Common myeloid progenitor, CD34-positive (primary cell): ENCODE data around the gene PIK3R1.
A peak's percentile ranks its signal among the peaks of the same experiment; 100 is the strongest.

Source experiments
- CTCF ChIA-PET: fragments of 350-600 bp; sonication (Branson Sonifier 250); formaldehyde crosslinking; loops from one replicate; lab custom pipeline; 2021; ENCODE audit warnings: antibody characterized with exemption; lab: Charles Lee
- POLR2A ChIA-PET: fragments of 350-600 bp; sonication (Branson Sonifier 250); formaldehyde crosslinking; loops from one replicate; lab custom pipeline; 2021; ENCODE audit warnings: antibody characterized with exemption; lab: Charles Lee
- DNase-seq, 3 donors: peaks; one replicate each; pipeline versions ENCODE4 v3.0.0 to v3.0.0-alpha.2; 2013
- H3K27ac ChIP-seq, 2 experiments: 1 replicate in 1 of 2; 2 replicates in 1 of 2; pipeline ENCODE4 v1.7.0; 2013; ENCODE audit warnings: inconsistent platforms in 2 of 2, low read length in 2 of 2, mild to moderate bottlenecking in 2 of 2, low read depth in 1 of 2, moderate library complexity in 1 of 2; ENCODE audit not compliant: severe bottlenecking in 2 of 2, insufficient read depth in 1 of 2, poor library complexity in 1 of 2
- H3K27me3 ChIP-seq, 5 experiments: replicated peaks in 2 of 5; 1 replicate in 3 of 5; 2 replicates in 2 of 5; pipeline versions ENCODE4 v1.6.1 to v1.7.0; 2013; ENCODE audit warnings: low read length in 4 of 5, mild to moderate bottlenecking in 2 of 5, moderate library complexity in 2 of 5, inconsistent platforms in 1 of 5; ENCODE audit not compliant: insufficient read depth in 5 of 5, control insufficient read depth in 4 of 5
- H3K36me3 ChIP-seq, 4 experiments: 1 replicate in 2 of 4; 2 replicates in 2 of 4; pipeline versions ENCODE4 v1.6.1 to v1.7.0; 2013; ENCODE audit warnings: low read length in 3 of 4, control low read depth in 1 of 4, mild to moderate bottlenecking in 1 of 4; ENCODE audit not compliant: control insufficient read depth in 4 of 4, insufficient read depth in 4 of 4
- H3K4me1 ChIP-seq, 4 experiments: 1 replicate in 3 of 4; 2 replicates in 1 of 4; pipeline versions ENCODE4 v1.6.1 to v1.7.1; 2013; ENCODE audit warnings: low read length in 3 of 4, mild to moderate bottlenecking in 3 of 4, control low read depth in 1 of 4, inconsistent platforms in 1 of 4, moderate library complexity in 1 of 4; ENCODE audit not compliant: control insufficient read depth in 4 of 4, insufficient read depth in 4 of 4; ENCODE audit errors: control extremely low read depth in 1 of 4
- H3K4me3 ChIP-seq, 7 experiments: 1 replicate in 4 of 7; 2 replicates in 3 of 7; pipeline versions ENCODE4 v1.5.1 to v1.7.0; 2013; ENCODE audit warnings: mild to moderate bottlenecking in 7 of 7, low read length in 6 of 7, moderate library complexity in 6 of 7, inconsistent platforms in 2 of 7, low read depth in 2 of 7, control low read depth in 1 of 7; ENCODE audit not compliant: insufficient read depth in 4 of 7, control insufficient read depth in 1 of 7; ENCODE audit errors: extremely low read depth in 1 of 7
- H3K9me3 ChIP-seq, 5 experiments: 1 replicate in 4 of 5; 2 replicates in 1 of 5; pipeline versions ENCODE4 v1.6.1 to v1.7.1; 2013; ENCODE audit warnings: low read length in 4 of 5, mild to moderate bottlenecking in 2 of 5, inconsistent platforms in 1 of 5, low read depth in 1 of 5, moderate library complexity in 1 of 5; ENCODE audit not compliant: control insufficient read depth in 4 of 5, insufficient read depth in 2 of 5; ENCODE audit errors: control extremely low read depth in 1 of 5
- WGBS: methylation state at CpG from one replicate; pipeline ENCODE4 v1.1.5; 2013; ENCODE audit not compliant: insufficient coverage; 5-methylcytosine and 5-hydroxymethylcytosine counted together

PIK3R1 gene

DNA sequence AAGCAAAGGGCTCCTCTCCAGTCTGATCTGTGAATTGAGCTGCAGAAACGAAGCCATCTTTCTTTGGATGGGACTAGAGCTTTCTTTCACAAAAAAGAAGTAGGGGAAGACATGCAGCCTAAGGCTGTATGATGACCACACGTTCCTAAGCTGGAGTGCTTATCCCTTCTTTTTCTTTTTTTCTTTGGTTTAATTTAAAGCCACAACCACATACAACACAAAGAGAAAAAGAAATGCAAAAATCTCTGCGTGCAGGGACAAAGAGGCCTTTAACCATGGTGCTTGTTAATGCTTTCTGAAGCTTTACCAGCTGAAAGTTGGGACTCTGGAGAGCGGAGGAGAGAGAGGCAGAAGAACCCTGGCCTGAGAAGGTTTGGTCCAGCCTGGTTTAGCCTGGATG, 82.1 kb downstream of the PIK3R1 start:
- Histone ChIP-seq H3K4me1 (no peaks in the 10 kb centered on the region), H3K9me3 (no peaks in the 10 kb centered on the region), H3K36me3 (peaks cover 36 to 80% (median 57%) of the 10 kb centered on the region in 4 experiments), H3K4me3 (no peak overlapping the region), H3K27me3 (no peaks in the 10 kb centered on the region), H3K27ac (no peak overlapping the region)
- CTCF ChIA-PET, result interaction anchor here (0.9 to 1.5 kb wide), 4 partner anchors 11 to 364 kb away, joined by 3 to 7 read pairs (median 4); no protein-coding TSS in a partner anchor
- no peak for DNase-seq
- POLR2A ChIA-PET, result no interaction called here
- WGBS, result 94% methylated on average over 2 of the region's 4 CpGs

DNA sequence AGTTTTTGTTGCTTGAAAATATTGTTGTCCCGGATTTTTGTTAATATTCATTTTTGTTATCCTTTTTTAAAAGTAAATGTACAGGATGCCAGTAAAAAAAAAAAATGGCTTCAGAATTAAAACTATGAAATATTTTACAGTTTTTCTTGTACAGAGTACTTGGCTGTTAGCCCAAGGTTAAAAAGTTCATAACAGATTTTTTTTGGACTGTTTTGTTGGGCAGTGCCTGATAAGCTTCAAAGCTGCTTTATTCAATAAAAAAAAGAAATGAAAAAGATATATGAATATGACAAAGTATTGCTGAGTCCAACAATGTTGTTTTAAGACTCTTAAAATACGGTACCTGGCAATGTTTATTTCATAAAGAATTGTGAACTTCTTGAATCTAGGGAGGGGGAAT, 82.9 kb downstream of the PIK3R1 start:
- Histone ChIP-seq H3K9me3 (no peaks in the 10 kb centered on the region), H3K4me3 (no peak overlapping the region), H3K36me3 (peaks cover 30 to 72% (median 50%) of the 10 kb centered on the region in 4 experiments), H3K4me1 (peaks cover 0 to 7% (median 2%) of the 10 kb centered on the region in 4 experiments), H3K27me3 (no peaks in the 10 kb centered on the region), H3K27ac (no peak overlapping the region)
- CTCF ChIA-PET, result interaction anchor here (1.5 kb wide), 1 partner anchor 11 kb away, joined by 7 read pairs; no protein-coding TSS in a partner anchor
- POLR2A ChIA-PET, result no interaction called here
- no peak for DNase-seq
- WGBS, result 100% methylated on average over 1 of the region's 2 CpGs

DNA sequence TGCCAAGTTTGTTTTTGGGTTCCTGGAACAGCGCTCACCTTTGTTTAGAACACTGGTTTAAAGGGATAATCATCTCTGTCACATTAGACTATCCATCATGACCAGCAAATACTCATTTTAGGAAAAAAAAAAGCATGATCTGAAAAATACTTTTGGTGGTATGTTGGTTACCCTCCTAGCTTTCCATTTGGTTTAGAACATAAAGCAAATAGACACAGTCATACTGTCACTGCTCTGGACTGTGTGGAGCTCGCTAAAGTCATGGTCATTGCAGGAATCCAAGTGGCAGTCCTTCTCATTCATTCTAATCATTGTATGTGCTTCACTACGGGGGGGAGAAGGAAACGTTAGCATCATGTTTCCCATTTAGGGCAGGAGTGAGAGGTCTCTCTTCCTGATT, 83.5 kb downstream of the PIK3R1 start:
- no peak for DNase-seq
- H3K4me3 ChIP-seq, result no peak overlapping the region
- ChIA-PET POLR2A (no interaction called here), CTCF (interaction anchor here (1.5 kb wide), 1 partner anchor 12 kb away, joined by 7 read pairs; no protein-coding TSS in a partner anchor)
- no peaks in the 10 kb centered on the region for H3K9me3 ChIP-seq
- 100% methylated on average over 1 of the region's 4 CpGs for WGBS
- no peaks in the 10 kb centered on the region for H3K27me3 ChIP-seq
- H3K36me3 ChIP-seq, result peaks cover 28 to 66% (median 47%) of the 10 kb centered on the region in 4 experiments
- H3K4me1 ChIP-seq, result peaks cover 0 to 7% (median 2%) of the 10 kb centered on the region in 4 experiments
- H3K27ac ChIP-seq, result no peak overlapping the region

GRCh38 chr5:68299575-68299974, 84.0 kb downstream of the PIK3R1 start:
- peaks cover 0 to 7% (median 2%) of the 10 kb centered on the region in 4 experiments for H3K4me1 ChIP-seq
- DNase-seq, result no peak
- ChIA-PET POLR2A (no interaction called here), CTCF (no interaction called here)
- no CpG with 5 or more reads among the region's 3 CpGs for WGBS
- no peaks in the 10 kb centered on the region for H3K27me3 ChIP-seq
- no peaks in the 10 kb centered on the region for H3K9me3 ChIP-seq
- H3K36me3 ChIP-seq, result peaks cover 27 to 61% (median 43%) of the 10 kb centered on the region in 4 experiments
- H3K4me3 ChIP-seq, result no peak overlapping the region
- no peak overlapping the region for H3K27ac ChIP-seq

- H3K4me1 ChIP-seq, result peaks cover 0 to 7% (median 2%) of the 10 kb centered on the region in 4 experiments
- H3K36me3 ChIP-seq, result peaks cover 3 to 27% (median 17%) of the 10 kb centered on the region in 4 experiments
- POLR2A ChIA-PET, result no interaction called here
- DNase-seq, result peak in 2 of 3 donors; percentile 23 to 28
- CTCF ChIA-PET, result interaction anchor here (1.2 to 1.3 kb wide), 2 partner anchors 16 to 35 kb away, joined by 4 to 5 read pairs; no protein-coding TSS in a partner anchor
- 86% methylated on average over 2 of the region's 3 CpGs for WGBS
- H3K27ac ChIP-seq, result no peak overlapping the region
- no peaks in the 10 kb centered on the region for H3K27me3 ChIP-seq
- H3K9me3 ChIP-seq, result no peaks in the 10 kb centered on the region
- no peak overlapping the region for H3K4me3 ChIP-seq
Measured at GRCh38 chr5:68303038-68303738, 87.6 kb downstream of the PIK3R1 start.

DNA sequence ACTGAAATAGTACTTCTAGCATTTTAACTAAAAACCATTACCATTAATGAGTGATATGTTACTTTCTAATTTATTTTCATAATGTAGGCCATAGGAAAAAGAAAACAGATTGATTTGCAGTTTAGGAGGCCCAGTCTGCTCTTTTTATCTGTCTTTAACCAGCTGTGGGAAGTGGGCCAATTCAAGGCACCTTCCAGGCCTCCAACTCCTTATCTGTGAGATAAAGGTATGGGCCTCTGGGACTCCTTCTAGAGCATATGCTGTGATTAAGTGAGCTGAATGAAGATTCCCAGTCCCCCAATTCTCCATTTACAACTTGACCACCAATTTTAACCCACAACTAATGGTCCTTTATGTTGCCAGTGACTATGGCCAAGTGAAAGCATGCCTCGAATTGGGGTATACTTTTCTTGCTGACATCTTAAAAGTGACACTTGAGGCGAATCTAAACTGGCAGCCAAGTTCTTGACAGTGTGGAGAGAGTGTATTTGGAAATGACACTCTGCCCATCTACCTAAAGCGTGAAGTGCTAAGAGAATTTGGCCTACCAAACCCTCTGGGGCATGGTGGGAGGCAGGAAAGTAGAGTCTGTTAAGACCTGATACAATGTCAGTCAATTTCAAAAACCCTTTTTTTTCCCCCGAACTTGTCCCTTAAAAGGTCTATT, 88.3 kb downstream of the PIK3R1 start:
- ChIA-PET POLR2A (no interaction called here), CTCF (interaction anchor here (1.3 kb wide), 1 partner anchor 17 kb away, joined by 4 read pairs; no protein-coding TSS in a partner anchor)
- Histone ChIP-seq H3K27me3 (no peaks in the 10 kb centered on the region), H3K9me3 (no peaks in the 10 kb centered on the region), H3K4me1 (peaks cover 0 to 7% (median 2%) of the 10 kb centered on the region in 4 experiments), H3K36me3 (peaks cover 3 to 24% (median 14%) of the 10 kb centered on the region in 4 experiments), H3K4me3 (no peak overlapping the region), H3K27ac (no peak overlapping the region)
- DNase-seq, result peak; percentile 22 to 73 (median 58)
- 96% methylated on average over 3 of the region's 4 CpGs for WGBS
